Activated naive CD4-positive, alpha-beta T cell treated with anti-CD3 and anti-CD28 coated beads, Interleukin-2, amount 50 U/mL, for 72 hours (primary cell): ENCODE data around the gene TMEM42. TPM values are rescaled to one million over a fixed set of nuclear protein-coding genes. Genes with fewer than 3 reads are reported as not detected.

ENCODE experiments used
- ATAC-seq, 2 donors: fragments of 150-1000 bp; cut with Tn5 transposase; 2 replicates each; pipeline ENCODE4 v1.10.0; 2021; ENCODE audit warnings: mild to moderate bottlenecking in 2 of 2, moderate library complexity in 2 of 2
- DNase-seq, 2 donors: peaks; one replicate each; pipeline ENCODE4 v3.0.0; 2021 to 2022; ENCODE audit warnings: low spot score in 2 of 2
- H3K27ac Mint-ChIP-seq, 2 donors: one replicate each; pipeline ENCODE4 v1.8.0; 2022; ENCODE audit warnings: mild to moderate bottlenecking in 2 of 2, mixed read lengths in 2 of 2
- H3K36me3 Mint-ChIP-seq, 2 donors: one replicate each; pipeline ENCODE4 v1.8.0; 2022; ENCODE audit warnings: mixed read lengths in 2 of 2
- H3K9me3 Mint-ChIP-seq, 2 donors: one replicate each; pipeline ENCODE4 v1.8.0; 2022; ENCODE audit warnings: mixed read lengths in 2 of 2
- total RNA-seq, 2 donors: library from RNA; stranded (reverse); gene quantifications; one replicate each; pipeline ENCODE4 v1.2.3, GENCODE V29; 2022

Gene TMEM42
- total RNA-seq, 2 donors from 2014 or later, result 6.2 to 9.4 TPM

GRCh38 chr3:44893097-44893496 is 31.4 kb downstream of the TMEM42 start:
- ATAC-seq (no peak), DNase-seq (no peak)
- no peak overlapping the region for H3K27ac Mint-ChIP-seq
- H3K9me3 Mint-ChIP-seq, result no peaks in the 10 kb centered on the region
- no peaks in the 10 kb centered on the region for H3K36me3 Mint-ChIP-seq

GRCh38 chr3:44894485-44894884 is 32.8 kb downstream of the TMEM42 start:
- H3K36me3 Mint-ChIP-seq, result no peaks in the 10 kb centered on the region
- DNase-seq (no peak), ATAC-seq (no peak)
- H3K9me3 Mint-ChIP-seq, result no peaks in the 10 kb centered on the region
- H3K27ac Mint-ChIP-seq, result no peak overlapping the region

- ATAC-seq (no peak), DNase-seq (no peak)
- no peak overlapping the region for H3K27ac Mint-ChIP-seq
- H3K36me3 Mint-ChIP-seq, result no peaks in the 10 kb centered on the region
- H3K9me3 Mint-ChIP-seq, result no peaks in the 10 kb centered on the region
These were observed 34.7 kb downstream of the TMEM42 start for GRCh38 chr3:44896440-44896839.

GRCh38 chr3:44899683-44900367 is 38.1 kb downstream of the TMEM42 start:
- Mint-ChIP-seq H3K36me3 (no peaks in the 10 kb centered on the region), H3K27ac (no peak overlapping the region), H3K9me3 (no peaks in the 10 kb centered on the region)
- DNase-seq (peak in 1 of 2 donors; percentile 49), ATAC-seq (peak; percentile 43 to 51)

GRCh38 chr3:44902628-44903027 is 40.9 kb downstream of the TMEM42 start:
- Mint-ChIP-seq H3K36me3 (no peaks in the 10 kb centered on the region), H3K9me3 (no peaks in the 10 kb centered on the region), H3K27ac (no peak overlapping the region)
- DNase-seq (no peak), ATAC-seq (no peak)

- ATAC-seq (no peak), DNase-seq (no peak)
- H3K27ac Mint-ChIP-seq, result no peak overlapping the region
- peaks cover 0 to under 1% of the 10 kb centered on the region in 2 donors for H3K9me3 Mint-ChIP-seq
- no peaks in the 10 kb centered on the region for H3K36me3 Mint-ChIP-seq
These were observed 41.6 kb downstream of the TMEM42 start for GRCh38 chr3:44903314-44903713.

GRCh38 chr3:44903751-44904150 is 42.0 kb downstream of the TMEM42 start:
- DNase-seq (no peak), ATAC-seq (no peak)
- peaks cover 0 to 5% of the 10 kb centered on the region in 2 donors for H3K9me3 Mint-ChIP-seq
- no peak overlapping the region for H3K27ac Mint-ChIP-seq
- no peaks in the 10 kb centered on the region for H3K36me3 Mint-ChIP-seq

GRCh38 chr3:44905446-44906157 is 43.9 kb downstream of the TMEM42 start:
- peaks cover 0 to 14% of the 10 kb centered on the region in 2 donors for H3K36me3 Mint-ChIP-seq
- no peak for DNase-seq
- peaks cover 0 to 5% of the 10 kb centered on the region in 2 donors for H3K9me3 Mint-ChIP-seq
- no peak for ATAC-seq
- no peak overlapping the region for H3K27ac Mint-ChIP-seq

GRCh38 chr3:44906997-44907396 is 45.3 kb downstream of the TMEM42 start:
- DNase-seq, result no peak
- Mint-ChIP-seq H3K36me3 (peaks cover 0 to 14% of the 10 kb centered on the region in 2 donors), H3K9me3 (peaks cover 0 to 5% of the 10 kb centered on the region in 2 donors)

GRCh38 chr3:44907612-44908011 is 45.9 kb downstream of the TMEM42 start:
- H3K36me3 Mint-ChIP-seq, result peaks cover 0 to 14% of the 10 kb centered on the region in 2 donors

More at GRCh38 chr3:44906997-44907396, 45.3 kb downstream of the TMEM42 start:
- no peak overlapping the region for H3K27ac Mint-ChIP-seq
- ATAC-seq, result peak; percentile 80 to 87

GRCh38 chr3:44909063-44909462 is 47.4 kb downstream of the TMEM42 start:
- peaks cover 0 to 5% of the 10 kb centered on the region in 2 donors for H3K9me3 Mint-ChIP-seq
- DNase-seq (no peak), ATAC-seq (no peak)
- no peak overlapping the region for H3K27ac Mint-ChIP-seq
- peaks cover 0 to 14% of the 10 kb centered on the region in 2 donors for H3K36me3 Mint-ChIP-seq

More at GRCh38 chr3:44907612-44908011, 45.9 kb downstream of the TMEM42 start:
- Mint-ChIP-seq H3K9me3 (peaks cover 0 to 5% of the 10 kb centered on the region in 2 donors), H3K27ac (no peak overlapping the region)
- ATAC-seq (peak in 1 of 2 donors; percentile 13), DNase-seq (no peak)

GRCh38 chr3:44910693-44911092 is 49.0 kb downstream of the TMEM42 start:
- no peak for DNase-seq
- peaks cover 0 to 14% of the 10 kb centered on the region in 2 donors for H3K36me3 Mint-ChIP-seq
- peaks cover 0 to 5% of the 10 kb centered on the region in 2 donors for H3K9me3 Mint-ChIP-seq
- no peak for ATAC-seq
- H3K27ac Mint-ChIP-seq, result no peak overlapping the region

- no peak overlapping the region for H3K27ac Mint-ChIP-seq
- ATAC-seq, result peak; percentile 78 to 80
- H3K36me3 Mint-ChIP-seq, result peaks cover 0 to 13% of the 10 kb centered on the region in 2 donors
- H3K9me3 Mint-ChIP-seq, result no peaks in the 10 kb centered on the region
- DNase-seq, result peak; percentile 71
These were observed 52.3 kb downstream of the TMEM42 start for GRCh38 chr3:44913868-44914468.

- H3K36me3 Mint-ChIP-seq, result peaks cover 0 to 4% of the 10 kb centered on the region in 2 donors
- ATAC-seq (no peak), DNase-seq (no peak)
- H3K9me3 Mint-ChIP-seq, result no peaks in the 10 kb centered on the region
- no peak overlapping the region for H3K27ac Mint-ChIP-seq
These were observed 53.2 kb downstream of the TMEM42 start for GRCh38 chr3:44914936-44915335.
